BJ (cell line): ENCODE measurements around the gene PNKD. TPM values are rescaled to one million over a fixed set of nuclear protein-coding genes. Genes with fewer than 3 reads are reported as not detected.
A peak's percentile ranks its signal among the peaks of the same experiment; 100 is the strongest.
"Not testable (repeated sequence)": the region's sequence is repeated elsewhere in the genome, so short reads cannot be mapped to it uniquely, and the experiment has no call there.

Experiments
- CTCF ChIA-PET: fragments of 350-600 bp; formaldehyde crosslinking; extraction: SDS; loops from one replicate; lab custom pipeline; 2021; ENCODE audit warnings: antibody characterized with exemption, inconsistent platforms; lab: Yijun Ruan, JAX
- POLR2A ChIA-PET: fragments of 300-600 bp; sonication (Branson Sonifier 250); formaldehyde crosslinking; extraction: SDS; loops from one replicate; lab custom pipeline; 2021; ENCODE audit warnings: antibody characterized with exemption; lab: Charles Lee
- DNase-seq: peaks from one replicate; pipeline ENCODE4 v3.0.0-alpha.2; 2011; ENCODE audit warnings: low read depth
- H3K27me3 ChIP-seq: 2 replicates; pipeline ENCODE4 v1.6.0; 2011; ENCODE audit warnings: low read length; ENCODE audit not compliant: control insufficient read depth, insufficient read depth
- H3K36me3 ChIP-seq: 2 replicates; pipeline ENCODE4 v1.5.1; 2011; ENCODE audit warnings: low read length; ENCODE audit not compliant: control insufficient read depth, insufficient read depth
- H3K4me3 ChIP-seq: 2 replicates; pipeline ENCODE4 v1.5.1; 2011; ENCODE audit warnings: low read depth, mild to moderate bottlenecking, control low read depth, low read length
- polyA plus RNA-seq: library from polyadenylated mRNA; depleted of rRNA; stranded (reverse); fragments of >200 nt; gene quantifications from 2 replicates; pipeline ENCODE4 v1.2.3, GENCODE V29; 2011
- TF ChIP-seq, protein P1 (sequence below): IDR thresholded peaks from 2 replicates; pipeline ENCODE4 v1.5.1; 2011; ENCODE audit warnings: low read depth, mild to moderate bottlenecking, control low read depth, inconsistent platforms, low read length, moderate library complexity; ENCODE audit not compliant: insufficient read depth

Gene PNKD
- polyA plus RNA-seq, 1 experiment = 54.5 TPM

DNA sequence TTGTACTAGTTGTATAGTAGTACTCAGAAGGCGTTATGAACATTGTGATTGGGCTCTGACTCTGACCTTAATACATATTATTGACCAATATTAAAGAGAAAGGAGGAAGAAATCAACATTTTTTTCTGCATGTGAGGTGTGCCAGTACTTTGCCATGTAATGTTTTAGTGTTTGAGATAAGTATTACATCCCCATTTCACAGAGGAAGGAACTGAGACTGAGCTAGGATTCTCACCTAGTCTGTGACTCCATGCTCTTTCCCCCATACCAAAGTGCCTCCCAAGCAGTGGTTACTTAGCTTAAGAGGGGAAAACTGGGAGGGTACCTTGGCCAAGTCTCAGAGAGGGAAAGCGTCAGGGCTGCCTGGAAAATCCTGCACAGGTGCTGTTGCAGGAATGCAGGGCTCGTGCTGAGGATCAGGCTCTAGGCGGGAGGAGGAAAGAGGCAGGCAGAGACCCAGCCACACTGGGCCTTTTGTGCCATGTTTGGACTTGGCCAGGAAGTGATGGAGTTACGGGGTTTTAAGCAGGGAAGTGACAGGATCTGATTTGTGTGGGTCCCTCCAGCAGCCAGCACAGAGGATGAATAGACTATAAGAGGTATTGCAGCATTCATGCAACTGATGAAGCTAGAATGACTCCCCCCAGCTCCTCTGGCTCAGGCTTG, 1.7 kb downstream of the PNKD start:
- TF ChIP-seq, protein P1, sequence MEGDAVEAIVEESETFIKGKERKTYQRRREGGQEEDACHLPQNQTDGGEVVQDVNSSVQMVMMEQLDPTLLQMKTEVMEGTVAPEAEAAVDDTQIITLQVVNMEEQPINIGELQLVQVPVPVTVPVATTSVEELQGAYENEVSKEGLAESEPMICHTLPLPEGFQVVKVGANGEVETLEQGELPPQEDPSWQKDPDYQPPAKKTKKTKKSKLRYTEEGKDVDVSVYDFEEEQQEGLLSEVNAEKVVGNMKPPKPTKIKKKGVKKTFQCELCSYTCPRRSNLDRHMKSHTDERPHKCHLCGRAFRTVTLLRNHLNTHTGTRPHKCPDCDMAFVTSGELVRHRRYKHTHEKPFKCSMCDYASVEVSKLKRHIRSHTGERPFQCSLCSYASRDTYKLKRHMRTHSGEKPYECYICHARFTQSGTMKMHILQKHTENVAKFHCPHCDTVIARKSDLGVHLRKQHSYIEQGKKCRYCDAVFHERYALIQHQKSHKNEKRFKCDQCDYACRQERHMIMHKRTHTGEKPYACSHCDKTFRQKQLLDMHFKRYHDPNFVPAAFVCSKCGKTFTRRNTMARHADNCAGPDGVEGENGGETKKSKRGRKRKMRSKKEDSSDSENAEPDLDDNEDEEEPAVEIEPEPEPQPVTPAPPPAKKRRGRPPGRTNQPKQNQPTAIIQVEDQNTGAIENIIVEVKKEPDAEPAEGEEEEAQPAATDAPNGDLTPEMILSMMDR = no peak
- Histone ChIP-seq H3K4me3 (no peak overlapping the region), H3K36me3 (peaks cover 28% of the 10 kb centered on the region), H3K27me3 (no peaks in the 10 kb centered on the region)
- ChIA-PET POLR2A (interaction anchor here (1.1 kb wide), 1 partner anchor 15 kb away, joined by 3 read pairs; no protein-coding TSS in a partner anchor), CTCF (interaction anchor here (0.7 to 8.1 kb wide), 18 partner anchors 10 to 194 kb away, joined by 3 to 87 read pairs (median 5); partner anchors contain the start of genes CATIP and TMBIM1)
- no peak for DNase-seq

DNA sequence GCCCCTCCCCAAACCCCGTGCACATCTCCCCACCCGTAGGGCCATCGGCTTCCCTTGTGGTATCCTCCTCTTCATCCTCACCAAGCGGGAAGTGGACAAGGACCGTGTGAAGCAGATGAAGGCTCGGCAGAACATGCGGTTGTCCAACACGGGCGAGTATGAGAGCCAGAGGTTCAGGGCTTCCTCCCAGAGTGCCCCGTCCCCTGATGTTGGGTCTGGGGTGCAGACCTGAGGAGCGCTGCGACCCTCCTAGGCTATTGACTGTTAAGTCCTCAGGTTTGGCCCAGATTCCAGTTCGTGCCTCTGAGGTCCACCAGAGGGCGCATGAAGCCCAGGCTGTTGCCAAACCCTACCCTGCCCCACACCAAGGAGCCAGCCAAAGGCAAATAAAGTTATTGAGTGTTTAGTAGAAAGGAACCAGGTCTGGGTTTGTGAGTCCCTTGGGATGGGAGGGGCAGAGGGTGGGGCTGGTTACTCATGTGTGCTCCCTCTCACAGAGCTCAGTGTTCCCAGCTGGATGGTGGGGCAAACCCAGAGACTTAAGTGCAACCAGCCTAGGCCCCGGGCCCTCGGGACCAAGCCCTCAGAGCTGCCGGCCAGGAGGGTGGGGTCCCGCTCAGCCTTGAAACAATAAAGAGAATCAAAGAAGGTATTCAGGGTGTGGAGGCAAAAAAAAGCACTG, 2.4 kb downstream of the PNKD start:
- TF ChIP-seq, protein P1 = peak; percentile 95
- peaks cover 25% of the 10 kb centered on the region for H3K36me3 ChIP-seq
- ChIA-PET POLR2A (interaction anchor here (1.0 kb wide), 1 partner anchor 14 kb away, joined by 3 read pairs; no protein-coding TSS in a partner anchor), CTCF (interaction anchor here (0.6 to 8.1 kb wide), 22 partner anchors 10 to 194 kb away, joined by 3 to 87 read pairs (median 4); partner anchors contain the start of genes CATIP and TMBIM1)
- peak; percentile 79 for DNase-seq
- no peaks in the 10 kb centered on the region for H3K27me3 ChIP-seq
- no peak overlapping the region for H3K4me3 ChIP-seq

DNA sequence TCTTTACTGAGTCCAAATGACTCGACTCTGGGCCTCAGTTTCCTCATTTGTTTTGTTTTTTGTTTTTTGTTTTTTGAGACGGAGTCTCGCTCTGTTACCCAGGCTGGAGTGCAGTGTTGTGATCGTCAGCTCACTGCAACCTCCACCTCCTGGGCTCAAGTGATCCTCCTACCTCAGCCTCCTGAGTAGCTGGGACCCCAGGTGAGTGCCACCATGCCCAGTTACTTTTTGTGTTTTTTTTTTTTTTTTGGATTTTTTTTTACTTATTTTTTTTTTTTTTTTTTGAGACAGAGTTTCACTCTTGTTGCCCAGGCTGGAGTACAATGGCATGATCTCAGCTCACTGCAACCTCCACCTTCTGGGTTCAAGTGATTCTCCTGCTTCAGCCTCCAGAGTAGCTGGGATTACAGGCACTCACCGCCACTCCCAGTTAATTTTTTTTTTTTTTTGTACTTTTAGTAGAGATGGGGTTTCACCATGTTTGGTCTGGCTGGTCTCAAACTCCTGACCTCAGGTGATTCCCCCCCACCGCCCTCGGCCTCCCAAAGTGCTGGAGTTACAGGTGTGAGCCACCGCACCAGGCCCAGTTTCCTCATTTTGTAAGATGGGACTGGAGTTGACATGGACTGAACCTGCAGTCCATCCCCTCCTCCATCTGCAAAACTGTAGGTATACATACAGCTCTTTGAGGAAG, 3.0 kb downstream of the PNKD start:
- not testable (repeated sequence) for H3K4me3 ChIP-seq, H3K27me3 ChIP-seq, DNase-seq
- peaks cover 30% of the 10 kb centered on the region for H3K36me3 ChIP-seq
- POLR2A ChIA-PET = interaction anchor here (1.0 kb wide), 1 partner anchor 13 kb away, joined by 3 read pairs; no protein-coding TSS in a partner anchor
- CTCF ChIA-PET = interaction anchor here (0.6 to 8.1 kb wide), 20 partner anchors 9 to 193 kb away, joined by 3 to 87 read pairs (median 5); partner anchors contain the start of genes CATIP and TMBIM1

DNA sequence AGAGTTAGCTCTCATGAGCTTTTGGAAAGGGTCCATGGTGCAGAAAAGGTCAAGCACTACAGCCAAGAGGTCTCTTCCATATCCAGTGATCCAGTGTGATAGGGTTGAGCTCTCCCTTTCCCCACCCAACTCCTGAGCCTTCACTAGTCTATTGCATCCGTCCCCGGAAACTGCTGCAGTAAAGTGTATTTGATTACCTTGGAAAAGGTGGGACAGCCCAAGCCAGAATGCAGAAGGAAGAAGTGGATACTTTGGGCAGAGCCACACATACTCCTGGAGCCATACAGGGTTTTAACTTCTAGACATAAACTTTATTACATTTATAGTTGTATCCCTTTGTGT, 3.6 kb downstream of the PNKD start:
- no peak overlapping the region for H3K4me3 ChIP-seq
- TF ChIP-seq, protein P1 = no peak
- H3K27me3 ChIP-seq = no peaks in the 10 kb centered on the region
- H3K36me3 ChIP-seq = peaks cover 34% of the 10 kb centered on the region
- no peak for DNase-seq
- ChIA-PET CTCF (interaction anchor here (1.1 to 8.1 kb wide), 10 partner anchors 12 to 192 kb away, joined by 3 to 87 read pairs (median 8); partner anchors contain the start of genes CATIP and TMBIM1), POLR2A (no interaction called here)

DNA sequence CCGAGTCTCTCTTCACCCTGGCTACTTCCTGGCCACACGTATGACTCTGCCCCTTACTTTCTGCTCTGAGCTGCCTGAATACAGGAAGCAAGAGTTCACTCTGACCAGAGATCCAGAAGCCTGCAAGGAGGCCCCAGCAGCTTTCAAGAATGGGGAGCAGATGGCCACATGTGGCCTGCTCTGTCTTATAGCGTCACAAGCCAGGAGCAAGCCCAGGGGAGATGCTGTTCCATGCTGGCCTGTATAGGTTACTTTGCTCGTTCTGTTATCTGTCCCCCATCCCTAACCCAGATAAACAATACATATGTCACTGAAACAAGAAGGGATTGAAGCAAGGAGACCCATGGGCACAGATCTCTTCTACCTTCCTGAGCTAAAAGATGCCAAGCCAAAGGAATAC, 4.3 kb downstream of the PNKD start:
- TF ChIP-seq, protein P1 = no peak
- DNase-seq = no peak
- Histone ChIP-seq H3K4me3 (no peak overlapping the region), H3K36me3 (peaks cover 39% of the 10 kb centered on the region), H3K27me3 (no peaks in the 10 kb centered on the region)
- ChIA-PET CTCF (interaction anchor here (1.2 to 8.1 kb wide), 6 partner anchors 11 to 122 kb away, joined by 4 to 87 read pairs (median 19); partner anchors contain the start of genes CATIP and TMBIM1), POLR2A (no interaction called here)
